SK-N-SH (cell line): ENCODE measurements around the gene ZNF236. TPM values are rescaled to one million over a fixed set of nuclear protein-coding genes. Genes with fewer than 3 reads are reported as not detected.

Experiments
- CTCF ChIA-PET: fragments of 300-600, 350-600 bp; formaldehyde crosslinking; extraction: SDS; loops from one replicate; lab custom pipeline; 2021; lab: Yijun Ruan, JAX
- POLR2A ChIA-PET: fragments of 350-600 bp; sonication (Branson Sonifier 250); formaldehyde crosslinking; extraction: SDS; loops from one replicate; lab custom pipeline; 2020; ENCODE audit warnings: antibody characterized with exemption, inconsistent platforms; lab: Yijun Ruan, JAX
- DNase-seq: peaks from one replicate; pipeline ENCODE4 v3.0.0; 2012
- H2AFZ ChIP-seq: fragments of 200-600 bp; sonication (generic); 2 replicates; pipeline ENCODE4 v1.8.1; 2016; ENCODE audit warnings: antibody characterized with exemption, mild to moderate bottlenecking, low read depth
- H3F3A ChIP-seq: fragments of 200-600 bp; sonication (generic); replicated peaks from 2 replicates; pipeline ENCODE3; 2016; ENCODE audit warnings: antibody characterized with exemption, mild to moderate bottlenecking; ENCODE audit not compliant: insufficient read depth
- H3K27ac ChIP-seq, 2 experiments: fragments of 200-500 bp in 1 of 2; fragments of 200-600 bp in 1 of 2; sonication (Bioruptor generic) in 1 of 2; sonication (generic), shearing (Covaris generic) in 1 of 2; 2 replicates each; pipeline versions ENCODE4 v1.5.1 to v1.6.1; 2014 to 2016; ENCODE audit warnings: low read depth in 2 of 2, inconsistent platforms in 1 of 2, low read length in 1 of 2, mild to moderate bottlenecking in 1 of 2, mixed read lengths in 1 of 2
- H3K27me3 ChIP-seq: fragments of 200-600 bp; sonication (generic), shearing (Covaris generic); 2 replicates; pipeline ENCODE4 v1.6.1; 2016; ENCODE audit warnings: mixed run types; ENCODE audit not compliant: insufficient read depth
- H3K36me3 ChIP-seq, 2 experiments: fragments of 200-500 bp in 1 of 2; fragments of 200-600 bp in 1 of 2; sonication (Bioruptor generic) in 1 of 2; sonication (generic) in 1 of 2; replicated peaks in 1 of 2; 2 replicates each; pipeline versions ENCODE3 to v1.5.1; 2014 to 2016; ENCODE audit warnings: low read length in 1 of 2, mild to moderate bottlenecking in 1 of 2; ENCODE audit not compliant: insufficient read depth in 2 of 2, control insufficient read depth in 1 of 2
- H3K4me1 ChIP-seq, 2 experiments: fragments of 200-500 bp in 1 of 2; fragments of 200-600 bp in 1 of 2; sonication (Bioruptor generic) in 1 of 2; sonication (generic), shearing (Covaris generic) in 1 of 2; 2 replicates each; pipeline versions ENCODE4 v1.5.1 to v1.6.1; 2014 to 2016; ENCODE audit warnings: low read depth in 1 of 2, low read length in 1 of 2, mixed run types in 1 of 2; ENCODE audit not compliant: insufficient read depth in 2 of 2, control insufficient read depth in 1 of 2
- H3K4me2 ChIP-seq: fragments of 200-600 bp; sonication (generic), shearing (Covaris generic); 2 replicates; pipeline ENCODE4 v1.6.1; 2017; ENCODE audit warnings: mixed run types
- H3K4me3 ChIP-seq, 2 experiments: fragments of 200-500 bp in 1 of 2; fragments of 200-600 bp in 1 of 2; sonication (Bioruptor generic) in 1 of 2; sonication (generic), shearing (Covaris generic) in 1 of 2; 2 replicates each; pipeline versions ENCODE4 v1.5.1 to v1.8.1; 2014 to 2016; ENCODE audit warnings: low read depth in 2 of 2, inconsistent platforms in 1 of 2, low read length in 1 of 2, mild to moderate bottlenecking in 1 of 2, mixed read lengths in 1 of 2, moderate library complexity in 1 of 2
- H3K79me2 ChIP-seq: fragments of 200-600 bp; sonication (generic); 2 replicates; pipeline ENCODE4 v1.8.1; 2017; ENCODE audit warnings: mild to moderate bottlenecking; ENCODE audit not compliant: insufficient read depth
- H3K9ac ChIP-seq: fragments of 200-600 bp; sonication (generic); 2 replicates; pipeline ENCODE4 v1.6.1; 2017; ENCODE audit warnings: mixed run types
- H3K9me2 ChIP-seq: fragments of 200-600 bp; sonication (generic); 2 replicates; pipeline ENCODE4 v1.6.1; 2017; ENCODE audit warnings: mixed run types
- H3K9me3 ChIP-seq: fragments of 200-600 bp; sonication (generic); 2 replicates; pipeline ENCODE4 v1.6.1; 2017; ENCODE audit warnings: mixed run types, mild to moderate bottlenecking, moderate library complexity
- H4K20me1 ChIP-seq: fragments of 200-600 bp; sonication (generic); 2 replicates; pipeline ENCODE4 v1.6.1; 2017; ENCODE audit warnings: mild to moderate bottlenecking, mixed run types; ENCODE audit not compliant: insufficient read depth
- CHD2 ChIP-seq: fragments of 150-350 bp; IDR thresholded peaks from 2 replicates; pipeline ENCODE4 v1.6.1; 2018; ENCODE audit warnings: low read length; ENCODE audit not compliant: partially characterized antibody
- EZH2phosphoT487 ChIP-seq: fragments of 200-600 bp; sonication (generic); IDR thresholded peaks from 2 replicates; pipeline ENCODE4 v1.6.1; 2017; ENCODE audit warnings: low read depth, mixed run types, mild to moderate bottlenecking, antibody characterized with exemption, moderate library complexity, borderline replicate concordance
- FOSL2 ChIP-seq: IDR thresholded peaks from 2 replicates; pipeline ENCODE4 v1.4.0; 2012; ENCODE audit warnings: low read depth, mild to moderate bottlenecking, moderate library complexity, borderline replicate concordance
- GABPA ChIP-seq: IDR thresholded peaks from 2 replicates; pipeline ENCODE4 v1.4.0; 2012; ENCODE audit warnings: low read depth, mild to moderate bottlenecking
- GATA2 ChIP-seq: sonication (generic); formaldehyde crosslinking; IDR thresholded peaks from 2 replicates; pipeline ENCODE4 v1.5.0; 2020; ENCODE audit warnings: mild to moderate bottlenecking, missing genetic modification reagents
- MEF2A ChIP-seq: IDR thresholded peaks from 2 replicates; pipeline ENCODE4 v1.4.0; 2012; ENCODE audit warnings: low read depth, borderline replicate concordance
- NFIC ChIP-seq: IDR thresholded peaks from 2 replicates; pipeline ENCODE4 v1.4.0; 2012; ENCODE audit warnings: borderline replicate concordance
- NRF1 ChIP-seq: IDR thresholded peaks from 2 replicates; pipeline ENCODE4 v1.6.1; 2012; ENCODE audit warnings: low read depth, mild to moderate bottlenecking, low read length
- RCOR1 ChIP-seq: fragments of 150-350 bp; IDR thresholded peaks from 2 replicates; pipeline ENCODE4 v1.6.1; 2017; ENCODE audit warnings: antibody characterized with exemption, low read length
- RFX5 ChIP-seq: IDR thresholded peaks from 2 replicates; pipeline ENCODE4 v1.6.1; 2012; ENCODE audit warnings: mild to moderate bottlenecking, improper control_type of control experiment, low read length
- RXRA ChIP-seq: IDR thresholded peaks from 2 replicates; pipeline ENCODE4 v1.4.0; 2012; ENCODE audit warnings: low read depth, mild to moderate bottlenecking, borderline replicate concordance
- TCF12 ChIP-seq: IDR thresholded peaks from 2 replicates; pipeline ENCODE4 v1.4.0; 2012
- WGBS: methylation state at CpG from one replicate; pipeline ENCODE4 v1.1.6; 2017; ENCODE audit warnings: low lambda C conversion rate; 5-methylcytosine and 5-hydroxymethylcytosine counted together
- polyA plus RNA-seq, 3 experiments: library from polyadenylated mRNA; depleted of rRNA; stranded (reverse); fragments of >200 nt; gene quantifications; 2 replicates each; pipeline ENCODE4 v1.2.3, GENCODE V29; 2012
- TF ChIP-seq, protein P1 (sequence below): IDR thresholded peaks from 2 replicates; pipeline ENCODE4 v1.4.0; 2012; ENCODE audit warnings: low read depth
- TF ChIP-seq, protein P2 (sequence below): IDR thresholded peaks from 2 replicates; pipeline ENCODE4; 2012
- TF ChIP-seq, protein P3 (sequence below): IDR thresholded peaks from 2 replicates; pipeline ENCODE4 v1.4.0; 2012; ENCODE audit warnings: low read depth, borderline replicate concordance
- TF ChIP-seq, protein P4 (sequence below): IDR thresholded peaks from 2 replicates; pipeline ENCODE4 v1.6.1; 2012; ENCODE audit warnings: mild to moderate bottlenecking, low read depth, low read length, moderate library complexity
- TF ChIP-seq, protein P5 (sequence below): fragments of 150-350 bp; IDR thresholded peaks from 2 replicates; pipeline ENCODE4 v1.6.1; 2016; ENCODE audit warnings: mild to moderate bottlenecking, low read depth, low read length

The ZNF236 gene
- polyA plus RNA-seq, 1 of the 3 experiments (the other 2 are of a cell fraction): 4.2 TPM

DNA sequence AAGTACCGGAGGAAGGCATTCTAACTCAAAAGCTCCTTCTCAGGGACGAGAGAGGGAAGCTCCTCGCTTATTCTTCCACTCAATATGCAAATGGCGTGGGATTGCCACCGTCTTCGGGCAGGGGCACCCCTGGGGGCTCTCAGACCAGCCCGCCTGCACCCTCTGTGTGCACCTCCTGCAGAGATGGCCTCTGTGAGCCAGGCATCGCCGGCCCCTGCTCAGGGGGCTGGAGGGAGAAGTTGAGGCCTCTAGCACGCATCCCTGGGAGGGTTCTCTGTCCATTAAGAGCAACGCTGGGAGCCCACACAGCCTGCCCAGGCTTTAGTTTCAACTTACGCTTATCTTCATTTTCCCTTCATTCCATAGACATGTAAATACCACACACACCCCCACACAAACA is 184.9 kb downstream of the ZNF236 start (continued):
- TF ChIP-seq, protein P1, sequence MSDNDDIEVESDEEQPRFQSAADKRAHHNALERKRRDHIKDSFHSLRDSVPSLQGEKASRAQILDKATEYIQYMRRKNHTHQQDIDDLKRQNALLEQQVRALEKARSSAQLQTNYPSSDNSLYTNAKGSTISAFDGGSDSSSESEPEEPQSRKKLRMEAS: no peak
- no peak for TF ChIP-seq GABPA
- TF ChIP-seq, protein P2, sequence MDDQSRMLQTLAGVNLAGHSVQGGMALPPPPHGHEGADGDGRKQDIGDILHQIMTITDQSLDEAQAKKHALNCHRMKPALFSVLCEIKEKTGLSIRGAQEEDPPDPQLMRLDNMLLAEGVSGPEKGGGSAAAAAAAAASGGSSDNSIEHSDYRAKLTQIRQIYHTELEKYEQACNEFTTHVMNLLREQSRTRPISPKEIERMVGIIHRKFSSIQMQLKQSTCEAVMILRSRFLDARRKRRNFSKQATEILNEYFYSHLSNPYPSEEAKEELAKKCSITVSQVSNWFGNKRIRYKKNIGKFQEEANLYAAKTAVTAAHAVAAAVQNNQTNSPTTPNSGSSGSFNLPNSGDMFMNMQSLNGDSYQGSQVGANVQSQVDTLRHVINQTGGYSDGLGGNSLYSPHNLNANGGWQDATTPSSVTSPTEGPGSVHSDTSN: no peak

DNA sequence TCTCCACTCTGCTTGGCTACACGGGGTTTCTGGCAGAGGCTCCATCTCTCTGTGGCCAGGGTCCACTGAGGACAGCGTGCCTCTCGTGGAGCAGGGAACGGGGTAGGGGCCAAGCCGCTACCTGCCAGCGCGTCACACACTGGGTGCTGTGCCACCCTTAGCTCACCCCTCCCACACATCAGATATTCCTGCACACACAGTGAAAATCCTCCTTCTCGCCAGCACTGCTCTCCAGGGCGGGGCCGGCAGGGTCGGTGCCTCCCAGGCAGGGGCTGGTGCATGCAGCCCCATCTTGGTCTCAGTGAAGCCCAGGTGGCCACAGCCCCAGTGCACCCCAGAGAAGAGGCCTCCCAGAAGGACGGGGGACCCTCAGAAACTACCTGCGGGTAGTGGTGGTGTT is 185.6 kb downstream of the ZNF236 start:
- H3K79me2 ChIP-seq: no peaks in the 10 kb centered on the region
- H3F3A ChIP-seq: no peaks in the 10 kb centered on the region
- no peak for TF ChIP-seq MEF2A
- no peak for TF ChIP-seq FOSL2
- TF ChIP-seq, protein P1: no peak
- TF ChIP-seq, protein P3, sequence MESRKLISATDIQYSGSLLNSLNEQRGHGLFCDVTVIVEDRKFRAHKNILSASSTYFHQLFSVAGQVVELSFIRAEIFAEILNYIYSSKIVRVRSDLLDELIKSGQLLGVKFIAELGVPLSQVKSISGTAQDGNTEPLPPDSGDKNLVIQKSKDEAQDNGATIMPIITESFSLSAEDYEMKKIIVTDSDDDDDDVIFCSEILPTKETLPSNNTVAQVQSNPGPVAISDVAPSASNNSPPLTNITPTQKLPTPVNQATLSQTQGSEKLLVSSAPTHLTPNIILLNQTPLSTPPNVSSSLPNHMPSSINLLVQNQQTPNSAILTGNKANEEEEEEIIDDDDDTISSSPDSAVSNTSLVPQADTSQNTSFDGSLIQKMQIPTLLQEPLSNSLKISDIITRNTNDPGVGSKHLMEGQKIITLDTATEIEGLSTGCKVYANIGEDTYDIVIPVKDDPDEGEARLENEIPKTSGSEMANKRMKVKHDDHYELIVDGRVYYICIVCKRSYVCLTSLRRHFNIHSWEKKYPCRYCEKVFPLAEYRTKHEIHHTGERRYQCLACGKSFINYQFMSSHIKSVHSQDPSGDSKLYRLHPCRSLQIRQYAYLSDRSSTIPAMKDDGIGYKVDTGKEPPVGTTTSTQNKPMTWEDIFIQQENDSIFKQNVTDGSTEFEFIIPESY: no peak
- no peak for TF ChIP-seq CHD2
- no peak for TF ChIP-seq RFX5
- TF ChIP-seq TCF12: no peak
- TF ChIP-seq RXRA: no peak
- TF ChIP-seq, protein P4, sequence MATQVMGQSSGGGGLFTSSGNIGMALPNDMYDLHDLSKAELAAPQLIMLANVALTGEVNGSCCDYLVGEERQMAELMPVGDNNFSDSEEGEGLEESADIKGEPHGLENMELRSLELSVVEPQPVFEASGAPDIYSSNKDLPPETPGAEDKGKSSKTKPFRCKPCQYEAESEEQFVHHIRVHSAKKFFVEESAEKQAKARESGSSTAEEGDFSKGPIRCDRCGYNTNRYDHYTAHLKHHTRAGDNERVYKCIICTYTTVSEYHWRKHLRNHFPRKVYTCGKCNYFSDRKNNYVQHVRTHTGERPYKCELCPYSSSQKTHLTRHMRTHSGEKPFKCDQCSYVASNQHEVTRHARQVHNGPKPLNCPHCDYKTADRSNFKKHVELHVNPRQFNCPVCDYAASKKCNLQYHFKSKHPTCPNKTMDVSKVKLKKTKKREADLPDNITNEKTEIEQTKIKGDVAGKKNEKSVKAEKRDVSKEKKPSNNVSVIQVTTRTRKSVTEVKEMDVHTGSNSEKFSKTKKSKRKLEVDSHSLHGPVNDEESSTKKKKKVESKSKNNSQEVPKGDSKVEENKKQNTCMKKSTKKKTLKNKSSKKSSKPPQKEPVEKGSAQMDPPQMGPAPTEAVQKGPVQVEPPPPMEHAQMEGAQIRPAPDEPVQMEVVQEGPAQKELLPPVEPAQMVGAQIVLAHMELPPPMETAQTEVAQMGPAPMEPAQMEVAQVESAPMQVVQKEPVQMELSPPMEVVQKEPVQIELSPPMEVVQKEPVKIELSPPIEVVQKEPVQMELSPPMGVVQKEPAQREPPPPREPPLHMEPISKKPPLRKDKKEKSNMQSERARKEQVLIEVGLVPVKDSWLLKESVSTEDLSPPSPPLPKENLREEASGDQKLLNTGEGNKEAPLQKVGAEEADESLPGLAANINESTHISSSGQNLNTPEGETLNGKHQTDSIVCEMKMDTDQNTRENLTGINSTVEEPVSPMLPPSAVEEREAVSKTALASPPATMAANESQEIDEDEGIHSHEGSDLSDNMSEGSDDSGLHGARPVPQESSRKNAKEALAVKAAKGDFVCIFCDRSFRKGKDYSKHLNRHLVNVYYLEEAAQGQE: no peak
- no peak for TF ChIP-seq GABPA
- TF ChIP-seq NRF1: no peak
- no peak for TF ChIP-seq GATA2
- TF ChIP-seq RCOR1: no peak
- no peak for TF ChIP-seq NFIC
- TF ChIP-seq, protein P5, sequence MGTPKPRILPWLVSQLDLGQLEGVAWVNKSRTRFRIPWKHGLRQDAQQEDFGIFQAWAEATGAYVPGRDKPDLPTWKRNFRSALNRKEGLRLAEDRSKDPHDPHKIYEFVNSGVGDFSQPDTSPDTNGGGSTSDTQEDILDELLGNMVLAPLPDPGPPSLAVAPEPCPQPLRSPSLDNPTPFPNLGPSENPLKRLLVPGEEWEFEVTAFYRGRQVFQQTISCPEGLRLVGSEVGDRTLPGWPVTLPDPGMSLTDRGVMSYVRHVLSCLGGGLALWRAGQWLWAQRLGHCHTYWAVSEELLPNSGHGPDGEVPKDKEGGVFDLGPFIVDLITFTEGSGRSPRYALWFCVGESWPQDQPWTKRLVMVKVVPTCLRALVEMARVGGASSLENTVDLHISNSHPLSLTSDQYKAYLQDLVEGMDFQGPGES: no peak
- TF ChIP-seq EZH2phosphoT487: no peak
- TF ChIP-seq, all 33 proteins: peak for 0
- H3K9ac ChIP-seq: no peak overlapping the region
- no peaks in the 10 kb centered on the region for H3K9me3 ChIP-seq
- POLR2A ChIA-PET: no interaction called here
- H3K27me3 ChIP-seq: peaks cover 4% of the 10 kb centered on the region; the same call in 1 of the 2 replicates
- H3K4me2 ChIP-seq: no peak overlapping the region
- H3K9me2 ChIP-seq: no peaks in the 10 kb centered on the region
- H3K4me1 ChIP-seq: no peaks in the 10 kb centered on the region
- no peak overlapping the region for H3K4me3 ChIP-seq
- H2AFZ ChIP-seq: no peak overlapping the region
- no peak overlapping the region for H3K27ac ChIP-seq
- no peak for DNase-seq
- WGBS: 62% methylated on average over 6 of the region's 13 CpGs
- no peaks in the 10 kb centered on the region for H3K36me3 ChIP-seq
- CTCF ChIA-PET: interaction anchor here (3.2 kb wide), 1 partner anchor 25 kb away, joined by 10 read pairs; no protein-coding TSS in a partner anchor
- no peaks in the 10 kb centered on the region for H4K20me1 ChIP-seq
